HCT116 (cell line): ENCODE data around the gene CEBPA. TPM values are rescaled to one million over a fixed set of nuclear protein-coding genes. Genes with fewer than 3 reads are reported as not detected.

ENCODE experiments used
- ATAC-seq: fragments of 200-7000 bp; cut with Tn5 transposase; 2 replicates; pipeline ENCODE4 v1.9.1; 2020; ENCODE audit warnings: mild to moderate bottlenecking, moderate library complexity
- BruUV-seq: library from RNA; stranded (reverse); fragments of 400-500 nt; replicated peaks from 2 replicates; lab custom pipeline; 2021; lab: Mats Ljungman, UMichigan
- CTCF ChIA-PET: fragments of 300-600 bp; sonication (Branson Sonifier 250); formaldehyde crosslinking; loops from one replicate; lab custom pipeline; 2021; ENCODE audit warnings: antibody characterized with exemption; lab: Charles Lee
- POLR2A ChIA-PET: fragments of 300-600, 350-600 bp; sonication (Branson Sonifier 250); formaldehyde crosslinking; loops from one replicate; lab custom pipeline; 2021; ENCODE audit warnings: antibody characterized with exemption; lab: Charles Lee
- RAD21 ChIA-PET, 2 experiments: fragments of 300-600 bp; sonication (Branson Sonifier 250); formaldehyde crosslinking; loops; one replicate each; lab custom pipeline; 2023; ENCODE audit warnings: low total read pairs in 2 of 2; ENCODE audit not compliant: uncharacterized antibody in 2 of 2, unreplicated experiment in 2 of 2, low non-redundant PET in 1 of 2; lab: Charles Lee
- DNase-seq: peaks from one replicate; pipeline ENCODE4 v3.0.0-alpha.2; 2010; ENCODE audit warnings: low read depth, low spot score
- H2AFZ ChIP-seq: fragments of 200-600 bp; shearing (Covaris generic), sonication (generic); 2 replicates; pipeline ENCODE4 v1.6.1; 2017; ENCODE audit warnings: low read depth, mixed run types, mixed read lengths, antibody characterized with exemption, low read length; ENCODE audit not compliant: poor library complexity, severe bottlenecking
- H3K27ac ChIP-seq: 2 replicates; pipeline ENCODE4 v1.5.1; 2012; ENCODE audit warnings: low read depth, low read length
- H3K27me3 ChIP-seq: fragments of 200-600 bp; sonication (generic); 2 replicates; pipeline ENCODE4 v1.6.1; 2016; ENCODE audit warnings: mixed run types, low read length, mixed read lengths; ENCODE audit not compliant: insufficient read depth
- H3K36me3 ChIP-seq, 2 experiments: fragments of 200-500 bp in 1 of 2; fragments of 200-600 bp in 1 of 2; sonication (Bioruptor generic) in 1 of 2; sonication (generic) in 1 of 2; 2 replicates each; pipeline versions ENCODE4 v1.5.1 to v1.6.1; 2014 to 2016; ENCODE audit warnings: low read length in 2 of 2, inconsistent platforms in 1 of 2, mixed read lengths in 1 of 2, mixed run types in 1 of 2; ENCODE audit not compliant: insufficient read depth in 2 of 2, control insufficient read depth in 1 of 2
- H3K4me1 ChIP-seq, 2 experiments: fragments of 200-600 bp in 1 of 2; sonication (generic) in 1 of 2; 2 replicates each; pipeline versions ENCODE4 v1.5.1 to v1.6.1; 2012 to 2017; ENCODE audit warnings: low read length in 2 of 2, inconsistent platforms in 1 of 2, mild to moderate bottlenecking in 1 of 2, mixed read lengths in 1 of 2, mixed run types in 1 of 2, moderate library complexity in 1 of 2; ENCODE audit not compliant: insufficient read depth in 2 of 2, control insufficient read depth in 1 of 2
- H3K4me2 ChIP-seq: fragments of 200-600 bp; sonication (generic); 2 replicates; pipeline ENCODE4 v1.6.1; 2017; ENCODE audit warnings: mixed run types, low read length, mixed read lengths
- H3K4me3 ChIP-seq, 2 experiments: fragments of 200-600 bp in 1 of 2; sonication (generic) in 1 of 2; replicated peaks in 1 of 2; 2 replicates each; pipeline ENCODE4 v1.5.1; 2011 to 2016; ENCODE audit warnings: low read length in 2 of 2, control low read depth in 1 of 2, low read depth in 1 of 2, mild to moderate bottlenecking in 1 of 2, mixed read lengths in 1 of 2, mixed run types in 1 of 2
- H3K79me2 ChIP-seq: fragments of 200-600 bp; sonication (generic); 2 replicates; pipeline ENCODE4 v1.6.1; 2017; ENCODE audit warnings: mild to moderate bottlenecking, mixed run types, low read length, moderate library complexity, mixed read lengths; ENCODE audit not compliant: insufficient read depth
- H3K9ac ChIP-seq: fragments of 200-600 bp; sonication (generic); 2 replicates; pipeline ENCODE4 v1.6.1; 2016; ENCODE audit warnings: low read length, mixed read lengths
- H3K9me2 ChIP-seq: fragments of 200-600 bp; sonication (generic), shearing (Covaris generic); 2 replicates; pipeline ENCODE4 v1.6.1; 2017; ENCODE audit warnings: mixed run types, mild to moderate bottlenecking, moderate library complexity; ENCODE audit not compliant: insufficient read depth
- H3K9me3 ChIP-seq, 2 experiments: fragments of 200-500 bp in 1 of 2; fragments of 200-600 bp in 1 of 2; sonication (Bioruptor generic) in 1 of 2; sonication (generic) in 1 of 2; 2 replicates each; pipeline ENCODE4 v1.6.1; 2014 to 2017; ENCODE audit warnings: low read length in 2 of 2, mixed read lengths in 2 of 2, inconsistent platforms in 1 of 2, low read depth in 1 of 2, mild to moderate bottlenecking in 1 of 2, mixed run types in 1 of 2, moderate library complexity in 1 of 2; ENCODE audit not compliant: control insufficient read depth in 1 of 2, insufficient read depth in 1 of 2
- H4K20me1 ChIP-seq: fragments of 200-600 bp; sonication (generic), shearing (Covaris generic); 2 replicates; pipeline ENCODE4 v1.6.1; 2017; ENCODE audit warnings: mixed run types, mild to moderate bottlenecking, moderate library complexity; ENCODE audit not compliant: insufficient read depth
- CBX3 ChIP-seq: IDR thresholded peaks from 2 replicates; pipeline ENCODE4 v1.6.1; 2012; ENCODE audit warnings: low read depth
- CEBPB ChIP-seq: IDR thresholded peaks from 2 replicates; pipeline ENCODE4 v1.6.1; 2012; ENCODE audit warnings: low read depth
- CTCF ChIP-seq, 3 experiments: fragments of 200-600 bp in 1 of 3; sonication (generic) in 1 of 3; IDR thresholded peaks in 2 of 3; conservative IDR thresholded peaks in 1 of 3; 2 replicates each; pipeline ENCODE4 v1.5.1; 2012 to 2017; ENCODE audit warnings: low read depth in 2 of 3, low read length in 2 of 3, antibody characterized with exemption in 1 of 3, borderline replicate concordance in 1 of 3, control low read depth in 1 of 3, mild to moderate bottlenecking in 1 of 3, mixed read lengths in 1 of 3, mixed run types in 1 of 3, moderate library complexity in 1 of 3; ENCODE audit not compliant: insufficient read depth in 1 of 3
- ELF1 ChIP-seq: IDR thresholded peaks from 2 replicates; pipeline ENCODE4 v1.6.1; 2012; ENCODE audit warnings: low read depth, borderline replicate concordance
- EZH2 ChIP-seq: fragments of 200-600 bp; sonication (generic); IDR thresholded peaks from 2 replicates; pipeline ENCODE4 v1.6.1; 2017; ENCODE audit warnings: antibody characterized with exemption, mixed run types
- EZH2phosphoT487 ChIP-seq: fragments of 200-600 bp; IDR thresholded peaks from 2 replicates; pipeline ENCODE4 v1.6.1; 2018; ENCODE audit warnings: antibody characterized with exemption, borderline replicate concordance
- POLR2A ChIP-seq: IDR thresholded peaks from 2 replicates; pipeline ENCODE4 v1.7.0; 2011; ENCODE audit warnings: borderline replicate concordance; ENCODE audit not compliant: insufficient read depth, insufficient read length; ENCODE audit errors: extremely low read depth
- RAD21 ChIP-seq: IDR thresholded peaks from 2 replicates; pipeline ENCODE4 v1.6.1; 2012; ENCODE audit warnings: low read depth, mild to moderate bottlenecking
- REST ChIP-seq: IDR thresholded peaks from 2 replicates; pipeline ENCODE4 v1.6.1; 2012; ENCODE audit warnings: low read depth
- SIN3A ChIP-seq: IDR thresholded peaks from 2 replicates; pipeline ENCODE4 v1.6.1; 2012; ENCODE audit warnings: low read depth
- SP1 ChIP-seq: IDR thresholded peaks from 2 replicates; pipeline ENCODE4 v1.6.1; 2012; ENCODE audit warnings: low read depth
- SRF ChIP-seq: IDR thresholded peaks from 2 replicates; pipeline ENCODE4 v1.6.1; 2012; ENCODE audit warnings: low read depth
- YY1 ChIP-seq: IDR thresholded peaks from 2 replicates; pipeline ENCODE4 v1.6.1; 2011; ENCODE audit warnings: low read length, low read depth, moderate library complexity, mild to moderate bottlenecking; ENCODE audit not compliant: insufficient replicate concordance; ENCODE audit errors: extremely low read depth
- ZFX ChIP-seq: fragments of 450-650 bp; IDR thresholded peaks from 2 replicates; pipeline ENCODE4 v1.6.1; 2017
- ZNF274 ChIP-seq: fragments of 200-500 bp; sonication (Bioruptor generic); IDR thresholded peaks from 2 replicates; pipeline ENCODE4 v1.6.1; 2014; ENCODE audit warnings: mild to moderate bottlenecking, low read depth, low read length, inconsistent platforms
- intact Hi-C: fragments of 100-400 bp; cut with micrococcal nuclease; formaldehyde crosslinking; loops from 2 replicates; pipeline ENCODE4 v1.10.0; 2022
- total RNA-seq: library from RNA; stranded (reverse); gene quantifications from one replicate; pipeline ENCODE4 v1.2.1, GENCODE V29; 2021; ENCODE audit not compliant: unreplicated experiment

CEBPA gene
- total RNA-seq, 1 experiment from 2014 or later, result 7.0 TPM

- Histone ChIP-seq H4K20me1 (no peaks in the 10 kb centered on the region), H3K4me3 (no peak overlapping the region), H2AFZ (no peak overlapping the region), H3K79me2 (no peaks in the 10 kb centered on the region), H3K36me3 (no peaks in the 10 kb centered on the region)
- CTCF ChIA-PET, result no interaction called here
- TF ChIP-seq POLR2A (no peak), EZH2 (no peak), CEBPB (no peak), CTCF (IDR thresholded peaks at IDR 0.05 in 2 of 3, conservative IDR thresholded peaks at IDR 0.05 in 1 of 3; ENCODE audit: borderline replicate concordance in 1 of 3, insufficient read depth in 1 of 3, low read depth in 2 of 3, low read length in 2 of 3) (no peak), EZH2phosphoT487 (no peak), SIN3A (no peak)
- TF ChIP-seq, all 23 proteins: peak for 0
- no peaks in the 10 kb centered on the region for H3K9me2 ChIP-seq
- H3K27ac ChIP-seq, result no peak overlapping the region
- no peak overlapping the region for H3K9ac ChIP-seq
- ChIA-PET POLR2A (no interaction called here), RAD21 (no interaction called here)
- H3K27me3 ChIP-seq, result no peaks in the 10 kb centered on the region
- no peaks in the 10 kb centered on the region for H3K9me3 ChIP-seq
- DNase-seq (no peak), ATAC-seq (no peak)
- intact Hi-C loops, result no loop called here
- peaks cover 12% of the 10 kb centered on the region in 2 experiments; a peak in 3 of 4 replicates for H3K4me1 ChIP-seq
- H3K4me2 ChIP-seq, result no peak overlapping the region
- BruUV-seq, result no TSS peak
Observed at GRCh38 chr19:33271246-33272021, 30.9 kb downstream of the CEBPA start.

- no peak overlapping the region for H3K9ac ChIP-seq
- ATAC-seq (no peak), DNase-seq (no peak)
- no peak overlapping the region for H3K27ac ChIP-seq
- intact Hi-C loops, result no loop called here
- no TSS peak for BruUV-seq
- H3K4me2 ChIP-seq, result no peak overlapping the region
- POLR2A ChIA-PET, result no interaction called here
- RAD21 ChIA-PET, result no interaction called here
- H3K36me3 ChIP-seq, result no peaks in the 10 kb centered on the region
- no peaks in the 10 kb centered on the region for H3K79me2 ChIP-seq
- H2AFZ ChIP-seq, result no peak overlapping the region
- CTCF ChIA-PET, result no interaction called here
- H3K27me3 ChIP-seq, result no peaks in the 10 kb centered on the region
- no peaks in the 10 kb centered on the region for H3K9me3 ChIP-seq
- no peak overlapping the region for H3K4me3 ChIP-seq
- H3K9me2 ChIP-seq, result no peaks in the 10 kb centered on the region
- H4K20me1 ChIP-seq, result no peaks in the 10 kb centered on the region
- H3K4me1 ChIP-seq, result peaks cover 12% of the 10 kb centered on the region in 2 experiments; a peak in 3 of 4 replicates
- TF ChIP-seq SP1 (no peak), REST (no peak), EZH2phosphoT487 (no peak), ZFX (no peak), YY1 (no peak), CBX3 (no peak), ZNF274 (no peak), RAD21 (no peak), SRF (no peak), POLR2A (no peak), ELF1 (no peak)
Observed at GRCh38 chr19:33270769-33271168, 31.6 kb downstream of the CEBPA start.
